Hematopoietic multipotent progenitor cell treated with erythropoietin and hydrocortisone succinate and interleukin-3 and kit ligand, for 8 days (in vitro differentiated cells): ENCODE results near the gene CRMP1.
A peak's percentile ranks its signal among the peaks of the same experiment; 100 is the strongest.
"Not testable (repeated sequence)": the region's sequence is repeated elsewhere in the genome, so short reads cannot be mapped to it uniquely, and the experiment has no call there.

Experiments
- DNase-seq: peaks from one replicate; pipeline ENCODE4 v3.0.0-alpha.2; 2015

The CRMP1 gene

DNA sequence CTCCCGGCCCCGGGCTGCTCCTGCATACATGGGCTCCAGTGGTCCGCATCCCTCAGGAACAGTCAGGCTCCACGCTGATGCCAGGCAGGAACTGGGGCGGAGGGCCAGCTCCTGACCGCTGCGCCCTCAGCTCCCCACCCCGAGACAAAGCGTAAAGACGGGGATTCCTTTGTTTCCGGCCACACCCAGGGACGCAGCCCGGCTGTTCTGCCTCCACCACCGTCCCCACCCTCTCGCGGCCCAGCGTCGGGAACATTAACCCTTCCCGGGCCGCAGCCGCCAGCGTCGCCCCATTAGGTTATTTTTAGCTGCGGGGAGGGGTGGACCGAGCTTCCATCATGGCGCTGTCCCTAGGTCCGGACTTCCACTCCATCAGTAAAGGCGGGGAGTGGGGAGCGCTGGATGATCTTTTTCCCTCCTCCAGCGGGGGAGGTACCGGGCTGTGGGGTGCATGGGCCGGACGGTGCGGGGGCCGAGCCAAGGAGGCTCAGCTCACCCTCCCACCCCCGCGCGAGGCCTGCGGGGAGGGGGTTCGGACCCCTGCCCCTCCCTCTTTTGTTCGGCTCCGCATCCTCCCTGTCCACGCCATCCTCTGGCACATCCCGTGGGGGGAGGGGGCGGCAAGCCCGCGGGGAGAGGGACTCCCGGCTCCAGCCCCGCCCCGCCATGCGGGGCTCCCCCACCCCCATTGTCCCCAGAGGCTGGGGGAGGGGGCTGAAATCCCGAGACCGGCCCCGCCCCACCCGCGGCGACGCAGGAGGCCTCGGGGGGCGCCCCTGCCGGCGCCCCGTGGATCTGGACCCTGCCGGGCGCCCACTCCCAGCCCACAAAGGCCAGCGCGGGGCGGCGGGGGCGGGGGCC is 5.3 kb downstream of the CRMP1 start:
- no peak for DNase-seq

- no peak for DNase-seq
These were observed 5.9 kb downstream of the CRMP1 start for GRCh38 chr4:5887011-5887360.

GRCh38 chr4:5885733-5886132 is 7.2 kb downstream of the CRMP1 start:
- DNase-seq = no peak

- no peak for DNase-seq
These were observed 8.1 kb downstream of the CRMP1 start for GRCh38 chr4:5884796-5885195.

DNA sequence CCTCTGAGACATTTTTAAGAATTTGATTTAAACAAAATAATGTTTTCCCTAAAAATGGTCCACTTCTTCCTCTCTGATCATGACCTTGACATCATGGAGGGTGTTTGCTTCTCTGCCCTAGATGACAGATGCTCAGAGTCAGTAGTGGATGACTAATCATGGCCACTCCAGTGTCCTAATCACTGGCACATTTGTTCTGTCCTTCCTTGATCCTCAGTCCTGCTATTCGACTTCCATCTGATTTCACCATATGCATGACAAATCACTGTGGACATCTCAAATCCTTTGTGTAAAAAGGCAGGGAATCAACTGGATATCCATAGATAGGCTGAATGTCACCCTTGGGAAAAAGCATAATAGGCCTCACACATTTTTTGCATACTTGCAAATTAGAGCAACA is 9.0 kb downstream of the CRMP1 start:
- DNase-seq = no peak

DNA sequence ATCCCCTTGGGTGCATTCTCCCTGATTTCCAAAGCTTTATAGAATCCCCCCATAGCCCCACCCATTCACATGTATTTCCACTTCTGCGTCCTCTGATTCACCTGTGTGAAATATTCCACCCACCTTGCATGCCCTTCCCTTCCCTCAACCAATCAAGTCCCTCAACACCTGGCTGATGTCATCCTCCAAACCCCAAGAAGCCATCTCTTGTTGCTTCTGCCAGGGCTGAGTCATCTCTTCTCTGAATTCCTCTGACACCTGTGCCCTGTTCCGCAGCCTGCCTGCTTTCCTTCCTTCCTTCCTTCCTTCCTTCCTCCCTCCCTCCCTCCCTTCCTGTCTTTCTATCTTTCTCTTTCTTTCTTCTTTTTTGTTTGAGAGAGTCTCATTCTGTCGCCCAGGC is 9.9 kb downstream of the CRMP1 start:
- DNase-seq = no peak

DNA sequence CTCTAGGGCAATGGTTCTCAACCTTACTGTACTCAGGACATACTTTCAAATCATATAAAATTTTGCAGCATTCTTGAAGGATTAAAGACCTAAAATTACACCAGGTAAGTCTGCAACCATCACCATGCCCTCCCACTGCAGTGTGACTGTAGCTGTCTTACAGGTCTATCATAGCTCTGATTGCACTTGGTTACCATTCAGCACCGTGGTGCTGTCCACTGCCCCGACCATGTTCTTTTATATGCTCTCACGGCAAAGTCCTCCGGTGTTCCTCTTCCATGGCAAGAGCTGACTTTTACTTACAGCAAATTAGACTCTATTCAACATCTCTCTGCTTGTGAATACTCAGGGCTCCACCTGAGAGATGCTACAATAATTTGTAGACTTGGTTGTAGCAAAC is 11.5 kb downstream of the CRMP1 start:
- DNase-seq = no peak

DNA sequence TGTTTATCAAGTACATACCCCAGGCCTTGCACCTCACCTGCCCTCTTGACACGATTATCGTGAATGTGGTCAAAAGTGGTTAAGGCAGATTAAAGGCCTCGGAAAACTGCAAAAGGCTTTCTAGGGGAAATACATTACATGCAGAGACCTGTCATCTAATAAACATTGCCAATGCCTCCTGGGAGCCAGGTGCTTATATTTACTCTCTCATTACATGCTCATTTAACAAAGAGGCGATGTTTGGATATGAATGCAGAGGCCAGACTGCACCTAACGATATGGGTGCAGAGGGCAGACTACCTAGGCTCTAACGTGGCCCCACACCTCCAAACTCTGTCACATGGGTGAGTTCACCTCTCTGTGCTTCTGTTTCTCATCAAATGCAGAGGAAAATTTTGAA is 14.5 kb downstream of the CRMP1 start:
- DNase-seq = no peak

DNA sequence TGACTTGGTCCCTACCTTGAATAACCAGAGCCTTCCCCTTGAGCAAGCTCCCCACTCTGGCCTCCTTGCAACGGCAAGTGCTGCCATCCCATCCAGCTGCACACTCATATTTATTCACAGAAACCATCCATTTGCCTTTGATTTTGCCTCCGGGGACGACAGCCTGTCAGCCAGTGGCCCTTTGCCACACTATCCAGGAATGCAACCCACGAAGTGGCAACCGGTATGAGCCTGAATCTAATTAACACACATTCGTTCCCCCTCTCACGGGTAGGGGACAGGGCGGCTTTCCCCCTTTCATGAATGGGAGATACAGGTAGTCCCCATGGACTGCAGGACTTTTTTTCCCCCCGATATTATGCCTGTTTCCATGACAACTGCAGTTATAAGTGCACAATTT is 15.5 kb downstream of the CRMP1 start:
- no peak for DNase-seq

- DNase-seq = no peak
These were observed 18.0 kb downstream of the CRMP1 start for GRCh38 chr4:5874811-5875449.

DNA sequence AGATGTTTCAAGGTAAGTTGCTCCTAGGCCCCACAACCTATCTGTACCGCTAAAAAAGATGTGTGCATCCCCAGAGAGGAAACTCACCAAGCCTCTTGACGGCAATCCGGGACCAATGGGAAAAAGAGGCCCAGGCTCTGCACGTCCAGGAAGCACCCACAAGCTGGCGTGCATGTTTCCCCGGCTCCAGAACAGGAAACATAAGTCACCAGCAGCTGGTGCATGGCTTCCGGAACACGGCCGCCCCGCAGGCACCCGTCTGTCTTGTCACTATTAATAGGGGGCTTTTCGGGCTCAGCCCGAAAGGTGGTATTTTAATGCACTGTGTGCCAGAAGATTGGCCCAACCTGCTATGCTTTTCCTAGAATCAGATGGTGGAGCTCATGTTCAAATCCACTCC is 22.2 kb downstream of the CRMP1 start:
- DNase-seq = no peak

GRCh38 chr4:5869966-5870619 is 22.8 kb downstream of the CRMP1 start:
- no peak for DNase-seq

GRCh38 chr4:5867866-5868265 is 25.0 kb downstream of the CRMP1 start:
- DNase-seq = no peak

DNA sequence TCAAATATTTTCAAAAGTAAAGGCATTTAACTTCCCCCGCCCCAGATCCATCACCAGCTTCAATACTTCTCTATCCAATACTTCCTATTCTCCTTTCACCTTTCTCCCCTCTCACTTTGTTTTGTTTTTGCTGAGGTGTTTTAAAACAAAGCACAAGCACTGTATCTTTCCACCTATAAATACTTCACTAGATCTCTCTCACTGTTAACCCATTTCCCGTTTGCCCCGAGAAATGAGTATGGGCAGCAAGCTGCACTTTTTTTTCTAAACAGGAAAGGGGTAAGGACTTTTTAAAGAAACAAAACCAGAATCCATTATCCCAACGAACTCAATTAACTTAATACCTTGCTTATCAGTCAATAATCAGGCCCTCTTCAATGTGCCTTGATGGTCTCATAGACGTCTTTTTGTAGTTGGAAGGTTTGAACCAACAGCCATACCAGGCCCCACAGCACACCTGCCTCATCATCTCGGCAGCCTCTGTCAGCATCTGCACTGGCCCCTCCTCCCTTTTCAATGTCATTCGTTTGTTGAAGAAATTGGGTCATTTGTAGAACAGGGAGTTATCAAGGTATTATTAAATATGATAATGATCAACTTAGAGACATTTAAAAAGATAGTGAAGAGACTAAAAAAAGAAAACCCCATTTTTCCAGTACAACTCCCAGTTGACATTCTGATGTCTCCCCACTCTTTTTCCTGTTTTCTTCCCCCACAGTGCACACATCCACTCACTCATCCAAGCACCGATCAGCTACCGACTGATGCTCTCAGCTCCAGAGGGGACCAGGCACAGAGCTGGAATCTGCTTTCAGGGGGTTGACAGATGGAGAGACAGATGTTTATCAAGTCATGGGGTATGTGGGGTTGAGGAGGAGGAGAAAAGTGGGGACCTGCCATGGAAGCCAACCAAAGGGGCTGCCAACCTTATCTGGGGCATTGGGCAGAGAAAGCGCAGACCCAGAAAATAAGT is 25.8 kb downstream of the CRMP1 start:
- no peak for DNase-seq

- no peak for DNase-seq
These were observed 26.8 kb downstream of the CRMP1 start for GRCh38 chr4:5865896-5866599.

DNA sequence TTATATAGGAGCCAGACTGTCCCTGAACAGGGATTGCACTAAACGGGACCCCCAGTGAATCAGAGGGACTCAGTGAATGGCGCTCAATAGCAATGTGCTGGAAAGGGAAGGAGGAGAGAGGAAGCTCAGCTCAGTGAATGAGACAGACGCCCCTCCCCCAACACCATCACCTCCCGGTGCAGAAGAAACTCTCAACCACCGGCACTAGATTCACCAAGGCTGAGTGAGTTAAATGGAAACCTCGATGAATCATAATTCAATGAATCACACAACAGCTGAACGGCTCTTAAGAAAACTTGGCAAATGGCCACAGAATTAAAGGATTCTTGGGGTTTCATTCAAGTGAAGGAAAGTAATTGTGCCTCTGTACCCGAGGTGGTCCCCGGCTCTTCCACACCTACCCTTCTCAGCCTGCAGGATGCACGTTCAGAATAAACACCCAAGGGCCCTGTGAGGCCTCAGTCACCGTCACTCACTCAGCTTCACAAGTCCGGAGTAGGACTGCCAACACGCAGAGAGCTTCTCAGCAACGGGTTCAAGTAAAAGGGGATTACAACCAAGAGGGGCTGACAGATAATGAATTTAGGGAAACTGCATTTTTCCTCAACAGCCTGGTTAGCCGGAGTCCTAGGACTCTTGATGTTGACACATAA is 29.3 kb downstream of the CRMP1 start:
- DNase-seq = peak; percentile 28

DNA sequence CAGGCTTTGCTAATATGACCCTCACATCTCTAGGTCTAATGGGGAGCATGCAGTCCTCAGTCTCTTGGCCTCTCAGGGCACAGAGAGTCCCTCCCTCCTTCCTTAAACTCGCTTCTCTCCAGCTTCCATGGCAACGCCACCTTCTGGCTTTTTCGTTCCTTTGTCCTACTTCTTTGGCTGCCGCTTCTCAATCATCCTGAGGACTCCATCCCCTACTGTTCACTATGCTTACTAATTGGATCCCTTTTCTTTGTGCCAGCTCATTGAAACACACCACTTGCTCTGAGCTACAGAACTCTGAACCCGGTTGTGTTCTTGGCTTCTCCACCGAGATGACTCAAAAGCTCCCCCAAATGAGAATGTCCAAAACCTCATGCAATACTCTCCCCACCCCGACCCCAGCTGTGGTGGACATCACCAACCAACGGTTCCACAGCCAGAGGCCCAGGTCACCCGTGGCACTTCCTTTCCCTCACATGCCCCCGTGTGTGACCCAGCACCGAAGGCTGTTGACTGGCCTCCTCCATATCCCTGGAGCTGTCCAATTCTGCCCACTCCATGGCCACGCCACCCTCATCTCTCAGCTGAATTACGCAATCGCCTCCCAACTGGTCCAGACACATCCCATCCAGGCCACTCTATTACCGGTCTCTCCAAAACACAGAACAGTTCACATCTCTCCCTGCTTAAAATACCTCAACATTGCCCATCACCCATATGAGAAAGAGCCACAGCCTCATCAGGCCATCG is 34.7 kb downstream of the CRMP1 start:
- no peak for DNase-seq

- DNase-seq = no peak
These were observed 35.7 kb downstream of the CRMP1 start for GRCh38 chr4:5857199-5857598.

DNA sequence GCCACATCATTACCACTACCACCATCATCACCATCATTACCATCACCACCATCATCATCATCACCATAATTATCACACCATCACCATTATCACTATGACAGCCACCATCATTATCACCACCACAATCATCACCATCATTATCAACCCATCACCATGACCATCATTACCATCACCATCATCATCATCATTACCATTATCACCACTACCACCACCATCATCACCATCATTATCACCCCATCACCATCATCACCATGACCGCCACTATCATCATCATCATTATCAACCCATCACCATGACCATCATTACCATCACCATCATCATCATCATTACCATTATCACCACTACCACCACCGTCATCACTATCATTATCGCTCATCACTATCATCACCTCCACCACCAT is 36.5 kb downstream of the CRMP1 start:
- DNase-seq = not testable (repeated sequence)

- no peak for DNase-seq
These were observed 38.0 kb downstream of the CRMP1 start for GRCh38 chr4:5854929-5855328.
